ENCODE data around the gene ZNF343.
"Not testable (repeated sequence)": the region's sequence is repeated elsewhere in the genome, so short reads cannot be mapped to it uniquely, and the experiment has no call there.

Gene ZNF343

DNA sequence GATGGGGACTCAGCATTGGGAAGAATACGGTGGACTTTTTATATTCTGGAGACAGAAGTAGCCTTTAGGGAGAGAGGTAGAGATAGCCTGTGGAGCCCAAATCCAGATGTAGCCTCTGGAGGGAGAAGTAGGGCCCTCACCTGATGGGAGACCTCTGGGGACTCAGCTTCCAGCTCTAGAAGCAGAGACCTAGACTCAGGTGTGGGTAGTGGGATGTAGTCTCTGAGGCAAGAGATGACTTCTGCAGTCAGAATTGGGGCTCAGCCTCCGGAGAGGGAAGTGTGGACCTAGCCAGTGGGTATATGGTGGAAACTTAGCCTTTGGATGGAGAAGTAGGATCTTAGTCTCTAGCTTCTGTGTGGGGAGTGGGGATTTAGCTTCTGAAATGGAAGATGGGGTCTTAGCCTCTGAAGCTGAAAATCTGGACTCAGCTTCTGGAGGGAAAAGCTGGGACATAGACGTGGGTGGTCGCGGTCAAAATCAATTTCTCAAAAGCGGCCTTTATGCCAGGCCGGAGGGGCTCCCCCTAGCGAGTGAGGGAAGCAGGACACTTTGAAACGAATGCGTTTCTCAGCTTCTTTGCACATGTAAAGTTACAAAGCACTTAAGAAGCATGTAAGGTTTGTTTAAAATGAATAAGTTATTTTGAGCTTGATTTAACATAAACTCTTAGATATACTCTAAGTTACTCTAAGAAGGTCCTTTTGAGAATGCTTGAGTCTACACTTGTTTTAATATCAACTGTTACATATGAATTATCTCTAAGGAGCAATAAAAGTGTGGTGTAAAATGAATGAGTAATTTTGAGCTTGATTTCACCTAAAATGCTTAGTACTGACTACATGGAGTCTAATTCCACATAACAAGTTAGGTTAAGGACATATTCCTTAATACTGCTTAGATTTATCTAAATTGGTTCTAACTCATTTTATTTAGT is 12.9 kb upstream of the ZNF343 start:
- DNase-seq, result peak in 3 of 4 experiments; percentile 4 to 45 (median 7)

DNA sequence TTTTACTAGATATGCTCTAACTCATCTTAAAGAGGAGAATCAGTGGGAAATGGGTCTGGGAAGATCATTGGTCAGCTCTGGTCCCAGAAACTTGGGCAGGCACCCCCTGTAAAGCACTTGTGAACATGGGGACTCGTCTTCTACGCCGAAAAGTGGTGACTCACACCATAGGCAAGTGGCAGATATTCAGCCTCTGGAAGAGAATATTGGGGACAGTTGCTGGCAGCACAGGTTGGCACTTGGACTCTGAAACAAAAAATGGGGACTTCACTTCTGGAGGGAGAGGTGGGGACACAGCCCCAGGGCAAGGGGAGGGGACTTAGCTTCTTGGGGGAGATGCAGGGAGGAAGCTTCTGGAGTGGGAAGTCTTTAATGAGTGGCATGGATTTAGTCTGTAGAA is 11.9 kb upstream of the ZNF343 start:
- DNase-seq, result no peak

DNA sequence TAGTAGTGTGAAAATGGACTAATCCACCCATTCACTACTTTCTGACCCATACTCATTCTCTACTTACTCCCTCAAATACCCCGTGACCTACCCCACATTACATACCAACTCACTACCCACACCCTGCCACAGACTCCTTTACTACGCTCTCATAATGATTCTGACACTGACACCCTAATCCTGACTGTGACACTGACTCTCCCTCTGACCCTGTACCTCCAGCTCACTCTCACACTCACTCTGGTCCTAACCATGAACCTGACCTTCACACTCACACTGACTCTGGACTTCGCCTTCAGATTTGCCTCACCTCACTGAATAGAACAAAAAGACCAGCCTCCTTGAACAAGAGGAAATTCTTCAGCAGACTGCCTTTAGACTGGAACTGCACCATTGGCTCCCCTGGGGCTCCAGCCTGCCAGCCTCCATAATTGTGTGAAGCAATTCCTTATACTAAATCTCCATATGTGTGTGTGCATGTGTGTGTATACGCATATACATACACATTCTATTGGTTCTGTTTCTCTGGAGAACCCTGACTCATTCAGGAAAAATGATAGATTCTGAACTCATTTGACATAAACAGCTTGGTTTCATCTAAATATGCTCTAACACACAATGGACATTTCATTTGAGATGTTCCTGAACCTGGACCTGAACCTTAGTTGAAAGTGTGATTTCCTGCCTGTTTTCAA is 10.5 kb upstream of the ZNF343 start:
- no peak for DNase-seq

DNA sequence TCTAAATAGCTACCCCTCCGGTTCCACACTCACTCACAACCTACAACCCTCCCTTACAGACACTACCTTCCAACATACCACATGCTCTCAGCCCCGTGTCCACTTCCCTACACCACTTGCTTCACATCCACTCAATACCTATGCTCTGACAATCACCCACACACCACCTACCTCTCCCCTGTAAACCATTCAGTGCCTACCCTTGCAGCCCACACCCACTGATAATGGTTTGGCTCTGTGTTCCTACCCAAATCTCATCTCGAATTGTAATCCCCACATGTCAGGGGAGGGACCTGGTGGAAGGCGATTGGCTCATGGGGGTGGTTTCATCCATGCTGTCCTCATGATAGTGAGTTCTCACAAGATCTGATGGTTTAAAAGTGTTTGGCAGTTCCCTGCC is 9.8 kb upstream of the ZNF343 start:
- DNase-seq, result no peak

DNA sequence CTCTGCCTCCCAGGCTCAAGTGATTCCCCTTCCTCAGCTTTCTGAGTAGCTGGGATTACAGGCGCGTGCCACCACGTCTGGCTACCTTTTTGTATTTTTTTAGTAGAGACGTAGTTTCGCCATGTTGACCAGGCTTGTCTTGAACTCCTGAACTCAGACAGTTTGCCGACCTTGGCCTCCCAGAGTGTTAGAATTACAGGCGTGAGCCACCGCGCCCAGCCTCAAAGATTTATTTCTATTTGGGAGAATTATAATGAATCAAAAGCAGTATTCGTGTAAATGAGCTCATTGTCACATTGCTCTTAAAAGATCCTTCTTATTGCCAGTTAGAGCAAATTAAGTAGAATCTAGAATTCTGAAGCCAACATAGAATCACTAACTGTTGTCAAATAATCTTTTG is 9.4 kb upstream of the ZNF343 start:
- no peak for DNase-seq

DNA sequence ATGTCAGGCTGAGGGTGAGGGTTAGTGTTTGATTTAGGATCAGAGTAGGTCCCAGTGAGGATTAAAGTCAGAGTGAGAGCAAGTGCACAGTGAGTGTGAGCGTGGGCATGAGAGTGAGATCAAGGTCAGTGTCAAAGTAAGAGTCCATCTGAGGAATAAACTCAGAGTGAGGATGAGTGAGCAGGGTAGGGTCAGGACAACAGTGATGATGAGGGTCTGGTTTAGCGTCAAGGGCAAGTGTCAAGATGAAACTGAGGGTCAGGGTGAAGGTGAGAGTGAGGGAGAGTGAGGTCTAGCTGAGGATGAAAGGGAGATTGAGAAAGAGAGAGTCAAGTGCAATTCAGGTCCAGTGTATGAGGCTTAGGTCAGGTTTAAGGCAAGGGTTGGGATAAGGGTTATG is 7.7 kb upstream of the ZNF343 start:
- DNase-seq, result no peak

DNA sequence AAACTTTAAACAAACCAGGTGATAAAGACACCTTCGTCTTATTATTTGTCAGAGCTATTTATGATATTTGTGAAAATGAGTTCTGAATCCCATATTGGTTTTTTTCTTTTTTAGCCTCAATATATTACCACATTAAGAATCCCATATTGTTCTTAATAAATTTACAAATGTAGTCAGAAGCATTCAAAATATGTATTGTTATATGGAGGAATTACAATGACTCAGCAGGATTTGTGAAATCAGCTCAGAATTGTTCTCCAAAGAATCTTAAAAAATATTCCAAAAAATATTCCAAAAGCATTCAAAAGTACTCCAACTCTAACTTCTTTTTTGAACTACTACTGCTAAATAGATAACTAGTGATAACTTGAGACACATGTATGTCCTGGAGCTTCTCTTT is 6.5 kb upstream of the ZNF343 start:
- no peak for DNase-seq

DNA sequence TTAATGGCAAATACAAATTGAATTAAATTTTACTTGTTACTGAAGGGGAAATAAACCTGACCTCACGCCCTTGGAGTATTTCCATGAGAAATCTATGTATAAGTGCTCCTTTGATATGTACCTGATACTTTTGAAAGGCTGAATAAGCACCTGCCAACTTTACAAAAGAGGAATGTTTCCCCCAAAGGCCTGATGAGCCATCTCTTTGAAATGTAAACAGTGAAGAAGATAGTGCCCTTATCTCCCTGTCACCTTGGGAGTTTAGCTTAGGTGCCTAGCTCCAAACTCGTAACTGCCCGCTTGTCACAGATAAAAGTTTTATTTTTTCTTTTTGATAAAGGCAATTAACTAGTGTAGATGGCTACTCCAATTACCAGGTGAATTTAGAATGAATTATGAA is 1.1 kb upstream of the ZNF343 start:
- DNase-seq, result no peak

DNA sequence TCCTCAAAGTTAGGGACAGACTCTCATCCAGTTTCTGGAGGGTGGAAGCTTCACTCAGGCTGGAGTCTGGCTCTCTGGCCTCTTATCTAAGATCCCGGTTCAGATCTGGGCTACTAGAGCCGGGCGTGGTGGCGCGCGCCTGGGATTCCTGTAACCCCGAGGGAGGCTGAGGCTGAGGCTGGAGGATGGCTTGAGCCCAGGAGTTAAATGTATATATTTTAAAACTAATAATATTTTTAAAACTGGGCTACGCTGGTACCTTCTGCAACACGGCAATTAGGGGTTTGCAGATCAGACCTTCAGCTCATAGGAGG is 710 bp upstream of the ZNF343 start:
- no peak for DNase-seq

DNA sequence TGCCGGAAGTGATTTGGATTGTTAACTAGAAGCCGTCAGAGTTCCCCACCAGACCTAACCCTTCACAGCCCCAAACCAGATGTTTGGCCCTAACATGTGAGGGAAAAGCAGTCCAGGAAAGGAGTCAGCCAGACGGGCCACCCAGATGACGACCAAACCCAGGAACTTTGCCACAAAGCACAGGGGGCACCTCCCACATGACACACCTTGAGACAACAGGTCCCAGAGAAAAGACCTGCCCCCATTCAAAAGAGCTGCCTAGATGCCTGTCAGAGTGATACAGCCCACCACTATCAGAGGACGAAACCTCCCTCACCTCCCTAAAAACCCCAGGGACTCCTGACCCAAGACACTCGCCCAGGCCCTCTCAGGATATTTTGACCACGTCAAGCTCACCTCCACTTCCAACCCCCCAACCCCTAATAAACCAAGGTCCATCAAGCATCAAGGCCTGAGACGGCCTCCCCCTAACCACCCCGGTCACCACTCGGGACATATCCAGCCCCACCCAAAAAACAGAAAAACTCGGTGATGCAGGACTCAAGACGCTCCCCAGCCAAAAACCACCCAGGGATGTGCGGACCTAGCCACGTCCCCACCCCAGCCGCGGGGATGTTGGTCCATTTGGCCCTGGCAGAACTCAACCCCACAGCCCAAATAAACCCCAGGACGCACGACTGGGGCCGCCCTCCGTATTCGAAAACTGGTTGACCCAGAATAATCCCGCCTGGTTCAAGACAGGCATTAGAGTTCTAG is 662 bp downstream of the ZNF343 start:
- no peak for DNase-seq

DNA sequence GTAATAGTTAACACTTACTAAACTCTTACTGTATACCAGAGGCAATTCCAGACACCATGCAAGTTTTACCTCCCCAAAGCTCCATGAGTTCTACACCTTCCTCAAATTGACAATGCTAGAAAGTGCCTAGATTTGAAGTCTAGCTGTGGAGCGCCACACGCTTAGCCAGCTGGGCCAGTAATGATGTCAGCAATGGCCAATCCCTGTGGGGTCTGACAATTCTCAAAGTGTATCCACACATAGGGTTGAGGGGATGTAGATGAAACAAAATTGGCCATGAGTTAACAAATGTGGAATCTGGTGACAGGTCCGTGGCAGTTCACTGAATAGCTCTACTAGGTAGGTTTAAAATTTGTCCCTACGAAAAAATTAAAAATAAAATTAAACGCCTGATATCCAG is 1.3 kb downstream of the ZNF343 start:
- DNase-seq, result no peak

DNA sequence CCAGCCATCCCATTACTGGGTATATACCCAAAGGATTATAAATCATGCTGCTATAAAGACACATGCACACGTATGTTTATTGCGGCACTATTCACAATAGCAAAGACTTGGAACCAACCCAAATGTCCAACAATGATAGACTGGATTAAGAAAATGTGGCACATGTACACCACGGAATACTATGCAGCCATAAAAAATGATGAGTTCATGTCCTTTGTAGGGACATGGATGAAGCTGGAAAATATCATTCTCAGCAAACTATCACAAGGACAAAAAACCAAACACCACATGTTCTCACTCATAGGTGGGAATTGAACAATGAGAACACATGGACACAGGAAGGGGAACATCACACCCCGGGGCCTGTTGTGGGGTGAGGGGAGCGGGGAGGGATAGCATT is 2.3 kb downstream of the ZNF343 start:
- not testable (repeated sequence) for DNase-seq

DNA sequence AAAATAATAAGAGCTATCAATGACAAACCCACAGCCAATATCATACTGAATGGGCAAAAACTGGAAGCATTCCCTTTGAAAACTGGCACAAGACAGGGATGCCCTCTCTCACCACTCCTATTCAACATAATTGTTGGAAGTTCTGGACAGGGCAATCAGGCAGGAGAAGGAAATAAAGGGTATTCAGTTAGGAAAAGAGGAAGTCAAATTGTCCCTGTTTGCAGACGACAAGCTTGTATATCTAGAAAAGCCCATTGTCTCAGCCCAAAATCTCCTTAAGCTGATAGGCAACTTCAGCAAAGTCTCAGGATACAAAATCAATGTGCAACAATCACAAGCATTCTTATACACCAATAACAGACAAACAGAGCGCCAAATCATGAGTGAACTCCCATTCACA is 3.9 kb downstream of the ZNF343 start:
- not testable (repeated sequence) for DNase-seq

DNA sequence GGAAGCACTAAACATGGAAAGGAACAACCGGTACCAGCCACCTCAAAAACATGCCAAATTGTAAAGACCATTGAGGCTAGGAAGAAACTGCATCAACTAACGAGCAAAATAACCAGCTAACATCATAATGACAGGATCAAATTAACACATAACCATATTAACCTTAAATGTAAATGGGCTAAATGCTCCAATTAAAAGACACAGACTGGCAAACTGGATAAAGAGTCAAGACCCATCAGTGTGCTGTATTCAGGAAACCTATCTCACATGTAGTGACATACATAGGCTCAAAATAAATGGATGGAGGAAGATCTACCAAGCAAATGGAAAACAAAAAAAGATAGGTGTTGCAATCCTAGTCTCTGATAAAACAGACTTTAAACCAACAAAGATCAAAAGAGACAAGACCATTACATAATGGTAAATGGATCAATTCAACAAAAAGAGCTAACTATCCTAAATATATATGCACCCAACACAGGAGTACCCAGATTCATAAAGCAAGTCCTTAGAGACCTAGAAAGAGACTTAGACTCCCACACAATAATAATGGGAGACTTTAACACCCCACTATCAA is 5.8 kb downstream of the ZNF343 start:
- DNase-seq, result not testable (repeated sequence)

DNA sequence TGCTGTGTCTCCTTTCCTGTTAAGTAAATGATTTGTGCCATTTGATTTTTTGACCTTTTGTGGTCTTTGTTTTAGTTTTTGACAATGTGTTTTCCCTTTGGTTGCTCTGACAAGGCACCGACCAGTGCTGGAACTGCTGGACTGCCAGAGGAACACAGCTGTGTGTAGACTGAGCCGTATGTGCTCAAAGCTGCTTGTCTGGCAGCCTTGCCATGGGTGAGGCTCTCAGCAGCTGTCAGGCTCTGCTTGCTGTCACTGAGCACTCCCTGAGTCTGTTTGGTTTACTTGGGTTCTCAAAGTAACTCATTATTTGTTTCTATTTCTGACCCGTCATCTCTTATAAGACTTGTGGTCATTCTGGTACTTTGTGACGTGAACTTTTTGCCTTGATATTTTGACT is 23.1 kb downstream of the ZNF343 start:
- no peak for DNase-seq

DNA sequence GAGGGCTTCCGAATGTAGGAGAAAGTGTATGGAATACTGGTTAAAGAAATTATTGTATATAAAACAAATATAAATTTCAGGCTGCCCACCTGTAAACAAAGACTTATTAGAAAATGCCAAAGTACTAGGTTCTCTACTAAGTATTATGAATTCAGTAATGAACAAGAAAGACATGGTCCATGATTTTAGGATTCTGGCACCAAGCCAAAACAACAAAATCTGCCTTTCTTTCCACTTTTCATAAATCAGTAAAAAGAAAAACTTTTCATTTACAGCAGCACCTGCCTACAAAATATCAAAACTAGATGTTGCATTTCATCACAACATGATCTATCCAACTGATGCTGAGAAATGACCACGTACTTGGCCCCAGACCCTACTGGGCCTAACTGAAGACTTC is 23.6 kb downstream of the ZNF343 start:
- no peak for DNase-seq

DNA sequence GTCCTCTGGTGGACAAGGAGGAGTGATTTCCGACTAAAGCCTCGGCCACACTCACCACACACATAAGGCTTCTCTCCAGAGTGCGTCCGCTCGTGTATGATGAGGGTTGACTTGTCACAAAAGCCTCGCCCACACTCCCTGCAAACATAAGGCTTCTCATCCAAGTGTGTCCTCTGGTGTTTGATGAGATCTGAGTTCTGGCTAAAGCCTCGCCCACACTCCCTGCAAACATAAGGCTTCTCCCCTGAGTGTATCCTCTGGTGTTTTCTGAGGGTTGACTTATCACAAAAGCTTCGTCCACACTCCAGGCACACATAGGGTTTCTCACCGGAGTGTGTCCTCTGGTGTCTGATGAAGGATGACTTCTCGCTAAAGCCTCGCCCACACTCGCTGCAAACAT is 25.2 kb downstream of the ZNF343 start:
- no peak for DNase-seq

DNA sequence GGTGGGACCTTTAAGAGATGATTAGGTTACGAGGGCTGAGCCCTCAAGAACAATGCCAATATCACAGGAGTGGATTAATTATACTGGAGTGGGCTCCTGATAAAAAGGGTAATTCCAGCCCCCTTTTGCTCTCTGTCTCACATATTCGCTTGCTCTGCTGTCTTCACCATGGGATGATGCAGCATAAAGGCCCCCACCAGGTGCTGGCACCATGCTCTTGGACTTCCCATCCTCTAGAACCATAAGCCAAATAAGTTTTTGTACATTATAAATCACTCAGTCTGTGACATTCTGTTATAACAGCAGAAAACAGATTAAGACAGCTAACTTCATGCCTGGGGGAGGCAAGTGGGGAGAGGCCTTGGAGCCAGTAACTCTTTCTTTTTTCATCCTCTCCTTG is 28.3 kb downstream of the ZNF343 start:
- DNase-seq, result no peak

DNA sequence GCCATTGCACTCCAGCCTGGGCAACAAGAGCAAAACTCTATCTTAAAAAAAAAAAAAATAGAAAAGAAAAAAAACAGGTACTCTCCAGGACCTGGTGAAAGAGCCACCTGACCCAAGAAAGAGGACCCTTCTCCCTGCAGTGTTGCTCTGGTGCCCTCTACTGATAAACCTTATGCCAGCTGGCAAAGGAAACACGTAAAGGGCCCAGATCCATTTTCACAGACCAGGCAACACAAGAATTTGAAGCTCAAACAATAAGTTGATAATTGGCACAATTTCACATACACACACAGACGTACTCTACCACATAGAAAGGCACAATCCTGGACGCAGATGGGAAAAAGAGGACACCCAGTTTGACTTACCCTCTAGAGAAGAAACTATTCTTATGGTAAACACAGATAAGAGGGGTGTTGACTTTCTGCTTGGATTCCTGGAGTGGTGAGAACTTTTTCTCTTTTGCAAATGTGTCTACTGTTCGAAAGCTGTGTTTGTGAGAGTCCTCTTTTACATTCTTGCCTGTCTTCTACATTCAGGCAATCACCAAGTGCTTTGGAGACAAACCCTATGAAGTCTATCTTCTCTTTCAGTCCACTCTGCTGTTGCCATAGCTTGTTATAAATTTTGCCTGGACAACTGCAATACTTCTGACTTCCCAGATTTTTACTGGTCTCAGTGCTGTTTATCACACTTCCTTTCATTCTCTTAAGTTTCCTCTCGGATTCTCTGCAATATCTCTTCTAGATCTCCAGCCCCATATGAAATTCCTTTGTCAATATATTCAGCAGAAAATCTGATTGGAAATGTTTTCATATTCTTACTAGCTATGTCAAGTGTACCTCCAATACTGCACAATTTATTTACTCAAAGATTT is 31.7 kb downstream of the ZNF343 start:
- DNase-seq, result no peak

DNA sequence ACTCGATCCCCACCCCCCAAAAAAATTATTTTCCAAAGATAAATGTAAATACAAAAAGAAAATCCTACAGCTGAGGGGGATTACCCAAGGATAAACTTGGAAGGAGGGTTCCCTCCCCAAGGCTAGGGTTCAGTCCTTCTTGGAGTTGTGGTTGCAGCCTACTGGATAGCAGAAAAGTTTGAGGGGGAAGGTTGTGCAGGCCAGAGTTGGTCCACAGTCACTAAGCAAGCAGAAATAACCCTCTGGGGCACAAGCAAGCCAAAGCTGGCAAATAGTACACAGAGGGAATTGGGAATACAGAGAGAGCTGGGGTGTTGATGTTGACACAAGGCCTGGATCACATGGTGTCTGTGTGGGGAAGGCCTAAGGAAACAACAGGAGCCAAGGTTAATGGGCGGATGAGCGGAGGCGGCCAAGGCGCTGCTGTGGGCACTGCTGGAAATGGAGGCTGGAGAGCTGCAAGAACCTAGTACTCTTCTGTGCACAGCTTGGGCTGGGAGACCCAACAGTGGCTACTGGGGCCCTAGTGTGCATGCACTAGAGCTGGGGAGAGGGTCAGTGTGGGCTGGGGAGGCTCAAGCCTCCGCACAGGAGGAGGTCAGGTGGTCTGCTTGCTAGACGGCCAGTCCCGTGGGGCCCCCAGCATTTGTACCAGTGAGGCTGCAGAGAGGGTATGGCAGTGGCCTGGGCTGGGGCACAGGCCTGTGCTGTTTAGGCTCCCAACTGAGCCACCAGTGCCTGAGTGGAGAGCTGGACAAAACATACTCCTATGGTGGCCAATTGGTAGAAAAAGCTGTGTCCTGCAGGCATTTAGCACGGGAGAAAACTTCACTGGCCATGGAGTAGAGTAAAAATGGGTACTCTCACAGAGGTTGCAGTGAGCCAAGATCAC is 32.6 kb downstream of the ZNF343 start:
- no peak for DNase-seq

DNA sequence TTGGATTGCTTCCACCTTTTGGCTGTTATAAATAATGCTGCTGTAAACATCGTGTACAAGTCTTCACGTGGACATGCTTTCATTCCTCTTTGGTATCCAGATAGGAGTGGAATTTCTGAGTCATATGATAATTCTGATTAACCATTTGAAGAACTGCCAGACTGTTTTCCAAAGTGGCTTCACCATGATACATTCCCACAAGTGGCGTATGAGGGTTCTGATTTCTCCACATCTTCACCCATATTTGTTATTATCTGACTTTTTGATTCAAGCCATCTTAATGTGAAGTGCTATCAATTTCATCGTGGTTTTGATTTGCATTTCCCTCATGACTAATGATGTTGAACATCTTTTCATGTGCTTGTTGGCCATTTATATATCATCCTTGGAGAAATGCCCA is 35.2 kb downstream of the ZNF343 start:
- DNase-seq, result no peak

Data from activated naive CD4-positive, alpha-beta T cell (primary cell).